ENCODE measurements around the gene INO80. TPM values are rescaled to one million over a fixed set of nuclear protein-coding genes. Genes with fewer than 3 reads are reported as not detected.

Gene INO80
- total RNA-seq, 1 experiment from 2014 or later = 33.8 TPM

GRCh38 chr15:40937762-40938535, 178.1 kb downstream of the INO80 start:
- ChIA-PET POLR2A (no interaction called here), CTCF (interaction anchor here (0.6 to 1.4 kb wide), 4 partner anchors 22 to 248 kb away, joined by 3 to 4 read pairs (median 4); no protein-coding TSS in a partner anchor)
- DNase-seq (ENCODE audit: unreplicated experiment) = peak; percentile 76
- Mint-ChIP-seq H3K27me3 (ENCODE audit: insufficient read depth, unreplicated experiment) (no peaks in the 10 kb centered on the region), H3K36me3 (ENCODE audit: insufficient read depth, unreplicated experiment) (peaks cover 5% of the 10 kb centered on the region), H3K4me3 (ENCODE audit: unreplicated experiment) (no peak overlapping the region), H3K4me1 (ENCODE audit: insufficient read depth, unreplicated experiment) (peaks cover 11% of the 10 kb centered on the region), H3K9me3 (ENCODE audit: unreplicated experiment) (no peaks in the 10 kb centered on the region), H3K27ac (ENCODE audit: low read depth, unreplicated experiment) (no peak overlapping the region)
- no TSS peak for BruUV-seq (replicated peaks)
- intact Hi-C loops (cut with micrococcal nuclease) = loop anchor here (1.0 kb wide), 1 partner anchor 246 kb away; no protein-coding TSS in a partner anchor
- peak; percentile 54 for TF ChIP-seq CTCF (IDR thresholded peaks at IDR 0.05; ENCODE audit: unreplicated experiment)

- intact Hi-C loops (cut with micrococcal nuclease) = no loop called here
- BruUV-seq (replicated peaks) = no TSS peak
- H3K36me3 Mint-ChIP-seq (ENCODE audit: insufficient read depth, unreplicated experiment) = peaks cover 5% of the 10 kb centered on the region
- H3K27ac Mint-ChIP-seq (ENCODE audit: low read depth, unreplicated experiment) = no peak overlapping the region
- CTCF ChIA-PET = interaction anchor here (0.6 to 1.0 kb wide), 4 partner anchors 12 to 249 kb away, joined by 3 to 4 read pairs (median 3); no protein-coding TSS in a partner anchor
- H3K9me3 Mint-ChIP-seq (ENCODE audit: unreplicated experiment) = no peaks in the 10 kb centered on the region
- peaks cover 5% of the 10 kb centered on the region for H3K4me1 Mint-ChIP-seq (ENCODE audit: insufficient read depth, unreplicated experiment)
- TF ChIP-seq CTCF (IDR thresholded peaks at IDR 0.05; ENCODE audit: unreplicated experiment) = no peak
- DNase-seq (ENCODE audit: unreplicated experiment) = no peak
- H3K27me3 Mint-ChIP-seq (ENCODE audit: insufficient read depth, unreplicated experiment) = no peaks in the 10 kb centered on the region
- POLR2A ChIA-PET = no interaction called here
- H3K4me3 Mint-ChIP-seq (ENCODE audit: unreplicated experiment) = no peak overlapping the region
These were observed 179.1 kb downstream of the INO80 start for GRCh38 chr15:40936709-40937666.

GRCh38 chr15:40936234-40936708, 179.8 kb downstream of the INO80 start:
- no TSS peak for BruUV-seq (replicated peaks)
- H3K27me3 Mint-ChIP-seq (ENCODE audit: insufficient read depth, unreplicated experiment) = peaks cover 3% of the 10 kb centered on the region
- CTCF ChIA-PET = interaction anchor here (0.6 to 1.5 kb wide), 3 partner anchors 13 to 86 kb away, joined by 3 to 5 read pairs (median 3); no protein-coding TSS in a partner anchor

More at GRCh38 chr15:40936234-40936708, 179.8 kb downstream of the INO80 start:
- POLR2A ChIA-PET = no interaction called here
- no peak for TF ChIP-seq CTCF (IDR thresholded peaks at IDR 0.05; ENCODE audit: unreplicated experiment)
- no peak for DNase-seq (ENCODE audit: unreplicated experiment)
- H3K36me3 Mint-ChIP-seq (ENCODE audit: insufficient read depth, unreplicated experiment) = peaks cover 5% of the 10 kb centered on the region
- H3K4me3 Mint-ChIP-seq (ENCODE audit: unreplicated experiment) = no peak overlapping the region
- intact Hi-C loops (cut with micrococcal nuclease) = no loop called here
- no peak overlapping the region for H3K27ac Mint-ChIP-seq (ENCODE audit: low read depth, unreplicated experiment)
- peaks cover 5% of the 10 kb centered on the region for H3K4me1 Mint-ChIP-seq (ENCODE audit: insufficient read depth, unreplicated experiment)
- H3K9me3 Mint-ChIP-seq (ENCODE audit: unreplicated experiment) = no peaks in the 10 kb centered on the region

All from MCF 10A (cell line).